ENCODE results near the gene TRIM39. TPM values are rescaled to one million over a fixed set of nuclear protein-coding genes. Genes with fewer than 3 reads are reported as not detected.

TRIM39 gene
- total RNA-seq, 3 donors from 2014 or later: 10.8 to 21.2 (median 12.6) TPM

DNA sequence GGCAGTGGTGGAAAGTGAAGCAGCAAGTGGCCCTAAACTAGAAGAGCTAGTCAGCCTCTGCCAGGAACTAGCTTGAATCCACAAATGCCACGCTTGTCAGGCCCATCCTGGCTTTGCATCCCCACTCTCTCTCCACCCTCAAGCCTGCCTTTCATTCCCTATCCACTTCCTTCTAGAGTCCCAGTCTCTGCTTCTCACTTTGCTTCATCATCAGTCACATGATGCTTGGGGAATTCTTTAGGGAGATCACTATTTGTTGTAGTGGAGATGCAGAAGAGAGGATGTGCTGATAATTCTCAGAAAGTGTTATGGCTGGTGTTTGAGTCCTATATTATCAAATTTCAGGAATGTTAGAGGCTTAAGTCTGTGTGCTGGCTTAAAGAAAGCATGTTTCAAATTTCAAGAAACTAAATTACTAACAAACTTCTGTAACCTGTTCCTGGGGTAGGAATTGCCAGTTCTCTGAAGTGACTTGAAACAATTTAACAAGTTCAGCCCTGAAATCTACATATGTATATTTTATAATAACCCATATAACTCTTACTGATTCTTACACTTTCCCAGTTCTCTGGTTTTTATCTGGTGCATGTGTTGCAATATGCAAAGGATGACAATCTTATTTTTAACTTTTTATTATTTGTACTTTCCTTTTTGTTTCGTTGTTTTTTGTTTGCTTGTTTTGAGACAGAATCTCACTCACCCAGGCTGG, 7.5 kb downstream of the TRIM39 start:
- no peak overlapping the region for H3K4me3 ChIP-seq
- no peaks in the 10 kb centered on the region for H3K36me3 ChIP-seq
- no peak overlapping the region for H3K27ac ChIP-seq
- DNase-seq (ENCODE audit: low spot score in 2 of 2): no peak
- no peaks in the 10 kb centered on the region for H3K27me3 ChIP-seq
- intact Hi-C loops (cut with DNase I; ENCODE audit: low total_unique reads): no loop called here
- no peaks in the 10 kb centered on the region for H3K4me1 ChIP-seq
- H3K9me3 ChIP-seq: no peaks in the 10 kb centered on the region
- TF ChIP-seq, protein P1, sequence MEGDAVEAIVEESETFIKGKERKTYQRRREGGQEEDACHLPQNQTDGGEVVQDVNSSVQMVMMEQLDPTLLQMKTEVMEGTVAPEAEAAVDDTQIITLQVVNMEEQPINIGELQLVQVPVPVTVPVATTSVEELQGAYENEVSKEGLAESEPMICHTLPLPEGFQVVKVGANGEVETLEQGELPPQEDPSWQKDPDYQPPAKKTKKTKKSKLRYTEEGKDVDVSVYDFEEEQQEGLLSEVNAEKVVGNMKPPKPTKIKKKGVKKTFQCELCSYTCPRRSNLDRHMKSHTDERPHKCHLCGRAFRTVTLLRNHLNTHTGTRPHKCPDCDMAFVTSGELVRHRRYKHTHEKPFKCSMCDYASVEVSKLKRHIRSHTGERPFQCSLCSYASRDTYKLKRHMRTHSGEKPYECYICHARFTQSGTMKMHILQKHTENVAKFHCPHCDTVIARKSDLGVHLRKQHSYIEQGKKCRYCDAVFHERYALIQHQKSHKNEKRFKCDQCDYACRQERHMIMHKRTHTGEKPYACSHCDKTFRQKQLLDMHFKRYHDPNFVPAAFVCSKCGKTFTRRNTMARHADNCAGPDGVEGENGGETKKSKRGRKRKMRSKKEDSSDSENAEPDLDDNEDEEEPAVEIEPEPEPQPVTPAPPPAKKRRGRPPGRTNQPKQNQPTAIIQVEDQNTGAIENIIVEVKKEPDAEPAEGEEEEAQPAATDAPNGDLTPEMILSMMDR (IDR thresholded peaks at IDR 0.05): no peak
- TF ChIP-seq POLR2A (IDR thresholded peaks at IDR 0.05): no peak
- no peak for TF ChIP-seq POLR2AphosphoS5 (IDR thresholded peaks at IDR 0.05)

DNA sequence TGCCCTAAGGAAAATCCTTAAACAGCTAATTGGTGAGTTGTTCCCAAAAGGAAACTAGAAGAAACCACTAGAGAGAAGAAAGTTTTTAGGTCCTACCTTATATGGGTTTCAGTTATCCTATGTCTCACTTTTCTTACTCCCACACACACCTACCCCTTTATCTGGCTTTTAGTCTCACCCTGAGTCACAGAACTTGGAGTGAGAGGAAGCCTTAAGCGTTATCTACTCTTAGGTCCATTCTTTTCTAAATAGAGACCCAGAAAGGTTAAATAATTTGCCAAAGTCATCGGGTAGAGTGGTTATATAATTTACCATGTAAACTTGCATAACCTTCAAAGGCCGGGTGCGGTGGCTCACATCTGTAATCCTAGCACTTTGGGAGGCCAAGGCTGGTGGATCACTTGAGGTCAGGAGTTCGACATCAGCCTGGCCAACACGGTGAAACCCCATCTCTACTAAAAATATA, 13.9 kb downstream of the TRIM39 start:
- Histone ChIP-seq H3K36me3 (no peaks in the 10 kb centered on the region), H3K27ac (no peak overlapping the region), H3K27me3 (no peaks in the 10 kb centered on the region), H3K9me3 (no peaks in the 10 kb centered on the region), H3K4me3 (no peak overlapping the region), H3K4me1 (no peaks in the 10 kb centered on the region)
- TF ChIP-seq POLR2AphosphoS5 (IDR thresholded peaks at IDR 0.05) (no peak), POLR2A (IDR thresholded peaks at IDR 0.05) (no peak)
- TF ChIP-seq, protein P1 (IDR thresholded peaks at IDR 0.05): no peak
- DNase-seq (ENCODE audit: low spot score in 2 of 2): no peak
- intact Hi-C loops (cut with DNase I; ENCODE audit: low total_unique reads): no loop called here

DNA sequence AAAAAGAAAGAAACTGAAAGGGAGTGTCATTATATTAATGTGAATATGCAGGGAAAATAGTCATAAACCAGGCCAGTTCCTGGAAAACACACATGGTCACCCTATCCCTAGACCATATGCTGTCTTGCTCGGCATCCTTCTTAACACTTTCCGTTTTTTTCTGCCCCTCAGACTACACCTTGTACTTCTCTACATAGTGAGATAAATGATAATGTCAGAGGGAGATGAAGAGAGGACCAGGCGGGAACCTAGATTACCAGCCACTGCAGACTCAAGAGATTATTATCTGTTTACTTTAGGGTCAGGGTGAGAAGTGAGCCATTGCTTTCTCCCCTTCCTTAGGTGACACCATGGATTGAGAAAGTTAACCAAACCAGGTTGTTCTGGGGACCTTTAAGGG, 14.5 kb downstream of the TRIM39 start:
- TF ChIP-seq, protein P1 (IDR thresholded peaks at IDR 0.05): no peak
- TF ChIP-seq POLR2A (IDR thresholded peaks at IDR 0.05) (no peak), POLR2AphosphoS5 (IDR thresholded peaks at IDR 0.05) (no peak)
- no peak overlapping the region for H3K4me3 ChIP-seq
- H3K36me3 ChIP-seq: no peaks in the 10 kb centered on the region
- DNase-seq (ENCODE audit: low spot score in 2 of 2): no peak
- H3K9me3 ChIP-seq: no peaks in the 10 kb centered on the region
- no peak overlapping the region for H3K27ac ChIP-seq
- no peaks in the 10 kb centered on the region for H3K4me1 ChIP-seq
- no peaks in the 10 kb centered on the region for H3K27me3 ChIP-seq
- intact Hi-C loops (cut with DNase I; ENCODE audit: low total_unique reads): no loop called here

DNA sequence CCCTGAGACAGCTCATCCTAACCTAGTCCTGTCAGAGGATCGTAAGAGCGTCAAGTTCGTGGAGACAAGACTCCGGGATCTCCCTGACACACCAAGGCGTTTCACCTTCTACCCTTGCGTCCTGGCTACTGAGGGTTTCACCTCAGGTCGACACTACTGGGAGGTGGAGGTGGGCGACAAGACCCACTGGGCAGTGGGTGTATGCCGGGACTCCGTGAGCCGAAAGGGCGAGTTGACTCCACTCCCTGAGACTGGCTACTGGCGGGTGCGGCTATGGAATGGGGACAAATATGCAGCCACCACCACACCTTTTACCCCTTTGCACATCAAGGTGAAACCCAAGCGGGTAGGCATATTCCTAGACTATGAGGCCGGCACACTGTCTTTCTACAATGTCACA, 15.0 kb downstream of the TRIM39 start:
- H3K27me3 ChIP-seq: no peaks in the 10 kb centered on the region
- H3K36me3 ChIP-seq: no peaks in the 10 kb centered on the region
- H3K4me3 ChIP-seq: no peak overlapping the region
- intact Hi-C loops (cut with DNase I; ENCODE audit: low total_unique reads): no loop called here
- H3K4me1 ChIP-seq: no peaks in the 10 kb centered on the region
- no peaks in the 10 kb centered on the region for H3K9me3 ChIP-seq
- DNase-seq (ENCODE audit: low spot score in 2 of 2): no peak
- TF ChIP-seq POLR2AphosphoS5 (IDR thresholded peaks at IDR 0.05) (no peak), POLR2A (IDR thresholded peaks at IDR 0.05) (no peak)
- TF ChIP-seq, protein P1 (IDR thresholded peaks at IDR 0.05): no peak
- H3K27ac ChIP-seq: no peak overlapping the region

DNA sequence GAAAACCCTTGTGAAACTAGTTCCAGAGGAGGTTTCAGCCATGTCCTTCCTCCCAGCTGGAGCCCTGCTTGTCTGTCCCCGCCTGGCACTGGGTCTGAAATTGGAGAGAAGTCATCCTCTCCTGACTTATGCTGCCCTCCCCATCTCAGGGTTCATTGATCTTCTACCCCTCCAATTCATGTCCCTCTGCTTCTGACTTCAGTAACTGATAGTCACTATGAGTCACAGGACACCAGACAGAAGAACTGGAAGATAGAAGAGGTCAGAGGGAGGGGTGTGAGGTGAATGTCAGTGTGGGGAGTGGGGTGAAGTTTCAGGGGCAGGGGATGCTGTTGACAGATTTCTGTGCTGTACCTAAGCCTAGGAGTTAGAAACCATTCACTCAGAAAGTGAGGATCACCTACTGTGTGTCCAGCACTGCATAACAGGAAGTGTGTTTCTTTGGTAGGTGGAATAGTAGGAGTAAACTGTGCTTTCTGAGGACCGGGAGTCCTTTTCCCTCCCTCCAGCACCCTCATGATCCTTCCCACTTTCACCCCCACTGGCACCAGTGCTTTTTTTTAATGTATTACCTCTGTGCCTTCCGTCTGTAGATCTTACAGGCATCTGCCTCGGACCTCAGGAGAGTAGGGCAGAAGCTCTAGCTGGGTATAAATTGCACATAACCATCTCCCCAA, 17.6 kb downstream of the TRIM39 start:
- H3K9me3 ChIP-seq: no peaks in the 10 kb centered on the region
- H3K27me3 ChIP-seq: no peaks in the 10 kb centered on the region
- intact Hi-C loops (cut with DNase I; ENCODE audit: low total_unique reads): no loop called here
- TF ChIP-seq POLR2A (IDR thresholded peaks at IDR 0.05) (no peak), POLR2AphosphoS5 (IDR thresholded peaks at IDR 0.05) (no peak)
- TF ChIP-seq, protein P1 (IDR thresholded peaks at IDR 0.05): no peak
- H3K27ac ChIP-seq: peak overlapping the region; percentile 88 to 95
- peak overlapping the region in 2 of 3 donors; percentile 74 to 84 for H3K4me3 ChIP-seq
- DNase-seq (ENCODE audit: low spot score in 2 of 2): no peak
- no peaks in the 10 kb centered on the region for H3K36me3 ChIP-seq
- no peaks in the 10 kb centered on the region for H3K4me1 ChIP-seq
